Measurements from ENCODE around the gene SKP2. TPM values are rescaled to one million over a fixed set of nuclear protein-coding genes. Genes with fewer than 3 reads are reported as not detected.
A peak's percentile ranks its signal among the peaks of the same experiment; 100 is the strongest.

Gene SKP2
- total and polyA plus RNA-seq, 3 donors from 2014 or later = 7.1 to 14.2 (median 10.6) TPM

GRCh38 chr5:36150676-36151433 is 1.1 kb upstream of the SKP2 start:
- TF ChIP-seq CTCF (IDR thresholded peaks at IDR 0.05) (no peak), POLR2A (IDR thresholded peaks at IDR 0.05) (no peak)
- intact Hi-C loops (cut with DNase I; ENCODE audit: low total_unique reads) = no loop called here
- Histone ChIP-seq H3K4me1 (peaks cover 17% of the 10 kb centered on the region), H3K36me3 (ENCODE audit: low read depth, missing control alignments) (no peaks in the 10 kb centered on the region), H3K27me3 (no peaks in the 10 kb centered on the region), H3K9me3 (no peaks in the 10 kb centered on the region), H3K27ac (peak overlapping the region in 1 of 2 donors; percentile 85), H3K4me3 (peak overlapping the region; percentile 90 to 99)
- DNase-seq = peak; percentile 68
- 1 to 3% methylated on average over 23 of the region's 23 CpGs for WGBS, 2 donors

GRCh38 chr5:36152324-36153297 is 700 bp downstream of the SKP2 start:
- Histone ChIP-seq H3K4me1 (peaks cover 17% of the 10 kb centered on the region), H3K4me3 (peak overlapping the region; percentile 90 to 99), H3K27ac (no peak overlapping the region), H3K9me3 (no peaks in the 10 kb centered on the region), H3K27me3 (no peaks in the 10 kb centered on the region), H3K36me3 (ENCODE audit: low read depth, missing control alignments) (no peaks in the 10 kb centered on the region)
- DNase-seq = no peak
- WGBS, 2 donors = 2 to 3% methylated on average over 23 to 24 of the region's 24 CpGs
- TF ChIP-seq CTCF (IDR thresholded peaks at IDR 0.05) (no peak), POLR2A (IDR thresholded peaks at IDR 0.05) (no peak)
- intact Hi-C loops (cut with DNase I; ENCODE audit: low total_unique reads) = no loop called here

GRCh38 chr5:36153298-36153677 is 1.4 kb downstream of the SKP2 start:
- no peaks in the 10 kb centered on the region for H3K36me3 ChIP-seq (ENCODE audit: low read depth, missing control alignments)
- H3K4me3 ChIP-seq = no peak overlapping the region
- intact Hi-C loops (cut with DNase I; ENCODE audit: low total_unique reads) = no loop called here
- no peak overlapping the region for H3K27ac ChIP-seq
- peaks cover 17% of the 10 kb centered on the region for H3K4me1 ChIP-seq
- TF ChIP-seq POLR2A (IDR thresholded peaks at IDR 0.05) (no peak), CTCF (IDR thresholded peaks at IDR 0.05) (no peak)
- H3K9me3 ChIP-seq = no peaks in the 10 kb centered on the region
- H3K27me3 ChIP-seq = no peaks in the 10 kb centered on the region
- WGBS, 2 donors = 45 to 50% methylated on average over 7 of the region's 7 CpGs
- no peak for DNase-seq

GRCh38 chr5:36153726-36154125 is 1.8 kb downstream of the SKP2 start:
- 67 to 74% methylated on average over 4 of the region's 4 CpGs for WGBS, 2 donors
- intact Hi-C loops (cut with DNase I; ENCODE audit: low total_unique reads) = no loop called here
- Histone ChIP-seq H3K4me1 (peaks cover 17% of the 10 kb centered on the region), H3K27me3 (no peaks in the 10 kb centered on the region), H3K9me3 (no peaks in the 10 kb centered on the region), H3K27ac (no peak overlapping the region), H3K36me3 (ENCODE audit: low read depth, missing control alignments) (no peaks in the 10 kb centered on the region), H3K4me3 (no peak overlapping the region)
- TF ChIP-seq POLR2A (IDR thresholded peaks at IDR 0.05) (no peak), CTCF (IDR thresholded peaks at IDR 0.05) (no peak)
- DNase-seq = no peak

Data from testis (tissue), 3 donors.